NCI-H2196 (cell line): ENCODE results near the gene PARP11.
A peak's percentile ranks its signal among the peaks of the same experiment; 100 is the strongest.

Experiments
- DNase-seq: peaks from one replicate; lab custom pipeline; 2025; ENCODE audit not compliant: unreplicated experiment; lab: John Stamatoyannopoulos, UW

Gene PARP11, protein sequence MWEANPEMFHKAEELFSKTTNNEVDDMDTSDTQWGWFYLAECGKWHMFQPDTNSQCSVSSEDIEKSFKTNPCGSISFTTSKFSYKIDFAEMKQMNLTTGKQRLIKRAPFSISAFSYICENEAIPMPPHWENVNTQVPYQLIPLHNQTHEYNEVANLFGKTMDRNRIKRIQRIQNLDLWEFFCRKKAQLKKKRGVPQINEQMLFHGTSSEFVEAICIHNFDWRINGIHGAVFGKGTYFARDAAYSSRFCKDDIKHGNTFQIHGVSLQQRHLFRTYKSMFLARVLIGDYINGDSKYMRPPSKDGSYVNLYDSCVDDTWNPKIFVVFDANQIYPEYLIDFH

DNA sequence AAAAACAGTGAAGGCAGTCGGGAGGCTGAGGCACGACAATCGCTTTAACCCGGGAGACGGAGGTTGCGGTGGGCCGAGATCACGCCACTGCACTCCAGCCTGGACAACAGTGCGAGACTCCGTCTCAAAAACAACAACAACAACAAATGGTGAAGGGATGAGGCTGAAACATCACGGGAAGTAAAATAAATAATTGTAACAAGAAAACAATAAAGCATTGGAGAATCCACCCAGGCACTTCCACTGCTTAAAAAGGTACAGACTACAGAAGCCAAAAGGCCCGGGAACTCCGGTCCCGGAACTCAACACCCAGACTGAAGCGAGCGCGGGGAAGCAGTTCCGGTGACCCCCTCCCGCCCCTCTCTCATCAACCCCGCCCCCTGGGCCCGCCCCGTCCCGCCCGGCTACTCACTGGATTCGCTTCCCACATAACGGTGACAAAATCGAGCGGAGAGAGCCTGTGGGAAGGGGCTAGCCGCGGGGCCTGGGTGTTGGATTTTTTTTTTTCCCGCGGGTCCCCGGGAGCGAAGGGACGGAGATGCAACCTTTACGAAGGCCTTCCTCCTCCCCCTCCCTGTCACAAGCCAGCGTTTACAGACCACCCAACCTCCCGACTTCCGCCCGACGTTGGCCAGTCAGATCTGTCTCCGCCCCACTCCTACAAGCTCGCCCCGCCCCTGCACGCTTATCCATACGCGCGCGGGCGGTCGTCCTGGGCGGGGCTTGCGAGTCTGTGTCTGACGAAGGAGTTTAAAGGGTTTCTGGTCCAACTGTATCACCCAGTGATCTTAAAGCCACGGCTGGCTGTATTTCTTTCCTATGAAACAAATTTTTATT is at the start of gene PARP11:
PARP11 (minus strand) TSS at position 600 of the 837 bp plus-strand sequence; CDS start at position 430, 170 bp downstream.
- peak; percentile 84 for DNase-seq

DNA sequence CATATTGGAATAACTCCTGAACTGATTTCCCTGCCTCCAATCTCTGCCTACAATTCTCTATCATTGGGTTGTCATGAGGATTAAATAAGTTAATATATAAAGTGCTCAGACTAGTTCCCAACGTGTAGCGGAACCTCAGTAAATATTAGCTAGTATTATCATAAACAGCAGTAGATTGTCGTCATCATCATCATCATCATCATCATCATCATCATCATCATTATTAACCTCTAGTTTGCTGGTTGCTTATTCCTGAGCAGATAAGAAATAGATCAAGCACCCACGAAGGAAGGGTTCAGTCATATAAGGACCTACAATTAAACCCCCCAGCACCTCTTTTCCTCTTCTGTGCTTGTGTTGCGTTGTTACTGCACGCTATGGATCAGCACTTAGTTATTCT is 48.8 kb upstream of the PARP11 start:
- no peak for DNase-seq

DNA sequence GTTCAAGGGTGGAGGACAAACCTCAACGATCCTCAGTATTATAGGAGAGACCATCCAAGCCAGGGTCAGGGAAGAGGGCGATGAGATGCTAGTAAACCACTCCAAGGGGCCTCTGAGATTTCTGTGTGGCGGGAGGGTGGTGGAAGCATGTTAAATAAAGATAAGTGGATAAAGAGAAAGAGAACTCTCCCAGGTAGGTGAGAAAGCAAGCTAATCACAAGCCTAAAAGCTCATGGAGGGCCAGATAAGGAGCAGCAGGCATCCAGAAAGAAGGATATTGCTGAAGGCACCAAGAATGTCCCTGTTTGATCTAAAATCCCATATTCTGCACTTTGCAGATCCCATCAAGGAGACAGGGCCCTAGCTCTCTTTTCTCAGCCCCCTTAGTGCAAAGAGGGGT is 48.3 kb upstream of the PARP11 start:
- DNase-seq, result no peak

DNA sequence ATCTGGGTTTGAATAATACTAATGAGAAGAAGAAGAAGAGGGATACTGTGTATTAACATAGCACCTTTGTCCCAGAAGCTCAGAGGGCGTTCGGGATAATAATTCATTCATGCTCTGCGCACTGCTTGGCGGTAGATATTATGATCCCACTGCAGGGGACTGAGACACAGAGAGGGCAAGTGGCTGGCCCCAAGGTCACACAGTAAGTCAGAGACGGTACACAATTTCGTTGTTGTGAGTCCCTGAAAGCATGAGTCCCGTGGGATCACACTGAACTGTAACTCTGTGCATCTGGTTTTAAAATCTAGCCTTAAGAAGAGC is 47.9 kb upstream of the PARP11 start:
- no peak for DNase-seq

DNA sequence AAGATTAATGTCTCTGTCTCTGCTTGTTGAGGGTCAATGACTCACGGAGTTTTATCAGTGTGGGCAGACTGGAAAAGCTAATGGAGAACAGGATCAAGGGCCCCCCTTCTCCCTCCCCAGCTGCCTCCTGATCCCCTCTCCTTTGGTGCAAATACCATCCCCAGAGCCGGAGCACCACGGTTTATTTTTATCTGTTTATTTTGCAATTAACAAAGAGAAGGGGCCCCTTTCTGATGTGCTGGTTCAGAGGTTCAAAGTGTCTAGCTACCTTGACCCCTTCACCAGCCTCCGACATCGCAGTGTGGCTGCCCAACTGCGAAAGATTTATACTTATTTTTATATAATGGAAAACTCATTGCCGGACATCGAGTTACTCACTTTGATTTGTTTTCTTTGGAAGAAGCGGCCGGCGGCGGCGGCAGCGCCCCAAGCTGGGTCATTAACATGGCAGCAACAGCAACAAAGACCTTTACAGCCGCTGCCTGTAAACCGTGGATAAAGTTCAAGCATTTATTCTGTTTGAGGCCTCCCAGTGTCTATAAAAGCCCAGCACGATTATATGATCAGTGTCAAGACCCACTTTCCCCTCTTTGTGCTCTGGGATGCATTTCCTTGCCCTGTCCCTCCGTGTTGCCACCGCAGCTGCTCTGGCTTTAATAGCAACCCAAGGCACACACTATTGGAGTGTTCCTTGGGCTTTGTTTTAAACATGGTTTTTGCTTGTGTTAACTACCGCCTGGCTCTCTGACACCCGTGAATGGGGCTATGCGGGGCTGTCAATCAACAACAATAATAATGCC is 47.4 kb upstream of the PARP11 start:
- DNase-seq, result no peak

DNA sequence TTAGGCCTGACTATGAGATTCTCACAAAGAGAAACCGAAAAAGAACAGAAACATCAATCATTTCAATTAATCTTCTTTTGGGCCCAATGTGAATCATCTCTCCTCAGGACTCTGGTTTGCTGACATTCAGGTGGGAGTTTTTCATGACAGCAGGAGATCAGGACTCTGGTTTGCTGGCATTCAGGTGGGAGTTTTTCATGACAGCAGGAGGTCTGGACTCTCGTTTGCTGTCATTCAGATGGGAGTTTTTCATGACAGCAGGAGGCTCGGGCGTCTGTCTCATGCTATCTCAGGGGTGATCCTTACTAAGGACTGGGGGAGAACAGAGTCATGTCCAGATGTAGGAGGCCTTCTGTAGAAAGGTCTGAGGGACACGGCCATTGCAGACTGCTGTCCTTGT is 40.1 kb upstream of the PARP11 start:
- DNase-seq, result no peak

DNA sequence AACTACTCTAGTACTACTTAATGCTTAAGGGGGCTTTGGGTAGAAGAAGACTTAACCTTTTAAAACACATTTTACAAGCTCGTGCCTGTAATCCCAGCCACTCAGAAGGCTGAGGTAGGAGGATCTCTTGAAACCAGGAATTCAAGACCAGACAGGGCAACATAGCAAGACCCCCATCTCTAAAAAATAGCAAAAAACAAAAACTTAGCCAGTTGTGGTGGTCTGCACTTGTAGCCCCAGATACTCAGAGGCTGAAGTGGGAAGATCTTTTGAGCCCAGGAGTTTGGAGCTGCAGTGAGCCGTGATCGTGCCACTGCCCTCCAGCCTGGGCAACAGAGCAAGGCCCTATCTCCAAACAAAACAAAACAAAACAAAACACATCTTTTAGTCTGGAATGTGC is 39.7 kb upstream of the PARP11 start:
- no peak for DNase-seq

DNA sequence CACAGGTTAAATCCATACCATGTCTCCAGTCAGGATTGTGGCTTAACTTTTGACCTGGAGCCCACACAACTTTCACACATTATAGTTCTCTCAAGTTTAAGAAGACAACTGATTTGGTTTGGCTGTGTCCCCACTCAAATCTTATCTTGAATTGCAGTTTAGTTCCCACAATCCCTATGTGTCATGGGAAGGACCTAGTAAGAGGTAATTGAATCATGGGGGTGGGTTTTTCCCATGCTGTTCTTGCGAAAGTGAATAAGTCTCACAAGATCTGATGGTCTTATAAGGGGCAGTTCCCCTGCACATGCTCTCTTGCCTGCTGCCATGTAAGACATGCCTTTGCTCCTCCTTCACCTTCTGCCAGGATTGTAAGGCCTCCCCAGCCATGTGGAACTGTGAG is 38.2 kb upstream of the PARP11 start:
- DNase-seq, result no peak

DNA sequence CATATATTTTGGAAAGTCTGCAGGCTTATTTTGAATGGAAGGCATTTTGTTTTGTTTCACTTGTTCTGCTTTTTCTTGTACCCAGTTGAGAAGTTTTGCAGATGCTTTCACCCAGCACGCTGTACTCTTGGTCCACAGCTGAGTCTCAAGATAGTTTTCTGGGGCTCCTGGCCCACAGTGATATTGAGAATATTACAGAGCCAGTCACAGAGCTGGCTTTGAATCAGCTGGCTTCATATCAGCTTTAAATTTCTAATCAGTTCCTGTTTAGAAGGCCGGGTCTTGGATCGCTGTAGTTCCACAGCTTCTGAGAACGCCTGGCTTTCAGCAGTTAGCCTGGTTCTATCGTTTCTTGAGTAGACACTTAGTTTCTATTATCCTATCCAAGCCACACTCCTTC is 32.5 kb upstream of the PARP11 start:
- DNase-seq, result no peak

DNA sequence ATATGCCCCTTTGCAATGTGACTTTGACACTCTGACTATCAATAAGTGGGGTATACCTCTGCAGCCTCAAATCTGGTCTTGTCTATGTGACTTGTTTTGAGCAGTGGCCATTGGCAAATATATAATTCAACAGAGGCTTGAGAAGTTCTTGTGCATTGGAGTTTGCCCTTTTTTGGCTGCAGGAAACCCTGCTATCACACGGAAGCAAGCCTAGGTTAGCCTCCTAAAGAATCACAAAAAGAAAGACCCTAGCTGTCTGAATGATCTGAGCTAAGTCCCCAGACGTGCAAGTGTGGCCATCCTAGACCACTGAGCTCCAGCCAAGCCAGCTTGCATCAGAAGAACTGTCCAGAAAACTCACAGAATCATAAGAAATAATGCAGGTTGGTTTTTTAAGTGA is 31.8 kb upstream of the PARP11 start:
- no peak for DNase-seq

DNA sequence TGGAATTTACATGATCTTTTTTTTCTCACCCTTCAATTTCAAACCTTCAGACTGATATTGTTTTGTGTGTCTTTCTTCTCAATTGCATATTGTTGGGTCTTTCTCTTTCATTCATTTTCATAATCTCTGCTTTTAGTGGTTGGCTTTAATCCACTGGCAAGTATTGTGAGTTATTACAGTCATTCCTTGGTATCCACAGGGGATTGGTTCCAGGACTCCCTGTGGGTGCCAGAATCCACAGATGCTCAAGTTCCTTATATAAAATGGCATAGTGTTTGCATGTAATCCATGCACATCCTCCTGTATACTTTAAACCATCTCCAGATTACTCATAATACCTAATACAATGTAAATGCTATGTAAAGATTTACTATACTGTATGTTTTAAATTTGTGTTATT is 29.7 kb upstream of the PARP11 start:
- DNase-seq, result no peak

DNA sequence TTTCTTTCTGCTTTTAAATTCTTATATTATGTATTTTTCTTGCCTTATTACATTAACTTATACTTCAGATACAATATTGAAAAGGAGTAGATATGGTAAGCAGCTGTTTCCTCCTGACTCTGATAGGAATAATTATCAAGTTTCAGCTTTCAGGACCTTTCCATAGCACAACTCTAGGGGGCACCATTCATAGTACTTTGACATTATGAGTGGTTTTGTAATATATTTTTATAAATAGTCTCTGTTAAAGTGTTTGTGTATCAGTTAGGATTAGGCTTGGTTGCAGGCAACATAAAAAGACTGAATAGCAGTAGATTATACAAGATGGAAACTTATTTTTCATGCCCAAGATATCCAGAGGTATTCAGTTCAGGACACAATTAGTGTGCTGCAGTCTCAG is 27.9 kb upstream of the PARP11 start:
- DNase-seq, result no peak

DNA sequence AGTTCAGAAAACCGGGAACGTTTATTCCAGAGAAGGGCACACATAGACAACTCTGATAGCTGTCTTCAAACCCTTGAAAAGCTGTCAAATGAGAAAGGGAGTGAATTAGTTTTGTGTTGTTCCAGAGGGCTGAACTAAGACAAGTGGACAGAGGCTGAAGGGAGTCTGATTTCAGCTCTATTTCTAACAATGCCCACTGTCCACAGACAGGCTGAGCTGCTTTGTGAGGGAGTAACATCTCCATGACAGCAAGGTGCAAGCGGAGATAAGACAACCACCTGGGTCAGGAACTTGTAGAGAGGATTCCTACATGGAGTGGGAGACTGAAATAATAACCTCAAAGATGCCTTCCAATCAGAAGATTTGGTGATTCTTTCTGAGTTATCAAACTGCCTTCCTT is 25.6 kb upstream of the PARP11 start:
- no peak for DNase-seq

DNA sequence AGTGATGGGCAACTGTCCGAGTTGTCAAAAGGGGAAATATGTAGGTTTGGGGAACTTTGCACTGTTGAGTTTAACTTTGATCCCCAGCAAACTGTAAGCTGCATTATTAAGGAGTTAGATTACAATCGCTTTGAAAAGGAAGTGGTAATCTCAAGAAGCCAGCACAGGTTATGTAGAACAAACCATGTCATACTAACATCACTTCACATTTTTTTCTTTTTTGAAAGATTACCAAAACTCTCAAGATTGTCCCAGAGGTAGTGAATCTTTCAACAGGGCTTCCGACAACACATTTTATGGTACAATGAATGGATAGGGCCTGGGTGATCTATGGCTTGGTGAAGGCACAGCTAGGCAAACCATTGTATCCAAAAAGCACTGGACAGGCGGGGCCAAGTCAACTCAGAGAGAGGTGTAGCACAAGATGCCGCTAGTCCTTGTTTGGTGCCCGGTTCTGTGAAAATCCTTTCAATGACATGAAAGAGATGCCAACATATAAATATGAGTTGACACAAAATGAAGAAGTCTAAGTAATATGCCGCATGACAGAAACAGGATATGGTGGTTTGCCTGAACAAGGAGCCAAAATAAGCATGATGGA is 24.3 kb upstream of the PARP11 start:
- DNase-seq, result no peak

DNA sequence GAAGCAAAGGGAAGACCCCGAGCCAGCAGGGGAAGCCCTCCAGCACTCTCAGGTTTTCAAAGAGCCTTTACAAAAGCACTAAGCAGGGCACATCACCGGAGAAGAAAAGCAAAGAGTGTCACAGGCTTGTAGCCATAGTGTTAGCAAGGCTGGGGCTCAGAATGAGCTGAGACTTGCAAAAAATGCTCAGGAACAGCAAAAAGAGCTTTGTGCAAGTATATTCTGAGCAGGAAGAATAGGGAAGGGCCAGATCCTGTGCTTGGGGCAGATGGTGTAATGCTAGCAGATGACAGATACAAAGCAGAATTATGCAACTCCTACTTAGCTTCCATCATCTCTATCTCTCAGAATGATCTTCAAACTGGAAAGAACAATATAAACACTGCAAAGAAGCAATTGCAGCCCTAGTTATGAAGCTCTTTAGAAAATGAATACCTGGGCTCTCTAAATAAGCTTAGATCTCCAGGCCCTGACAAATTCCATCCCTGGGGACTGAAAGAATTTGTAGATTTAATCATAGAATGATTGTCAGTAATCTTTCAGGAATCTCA is 23.7 kb upstream of the PARP11 start:
- DNase-seq, result no peak

DNA sequence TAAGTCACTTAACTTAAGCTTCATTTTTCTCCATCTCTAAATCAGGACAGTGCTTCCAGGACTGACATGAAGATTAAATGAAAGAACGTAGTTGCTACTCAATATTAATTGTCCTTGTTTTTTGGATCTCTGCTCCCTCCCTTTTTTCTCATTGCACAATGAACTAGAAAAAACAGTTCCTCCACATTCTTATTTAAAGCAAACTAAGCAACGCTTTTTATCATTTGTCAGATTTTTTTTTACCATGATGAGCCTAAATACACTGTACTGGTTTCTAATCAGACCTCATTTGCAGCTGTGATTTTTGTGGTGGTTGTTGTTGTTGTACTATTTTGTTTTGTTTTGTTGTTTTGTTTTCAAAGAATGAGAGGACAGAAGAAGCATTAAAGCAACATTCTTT is 23.2 kb upstream of the PARP11 start:
- DNase-seq, result no peak

DNA sequence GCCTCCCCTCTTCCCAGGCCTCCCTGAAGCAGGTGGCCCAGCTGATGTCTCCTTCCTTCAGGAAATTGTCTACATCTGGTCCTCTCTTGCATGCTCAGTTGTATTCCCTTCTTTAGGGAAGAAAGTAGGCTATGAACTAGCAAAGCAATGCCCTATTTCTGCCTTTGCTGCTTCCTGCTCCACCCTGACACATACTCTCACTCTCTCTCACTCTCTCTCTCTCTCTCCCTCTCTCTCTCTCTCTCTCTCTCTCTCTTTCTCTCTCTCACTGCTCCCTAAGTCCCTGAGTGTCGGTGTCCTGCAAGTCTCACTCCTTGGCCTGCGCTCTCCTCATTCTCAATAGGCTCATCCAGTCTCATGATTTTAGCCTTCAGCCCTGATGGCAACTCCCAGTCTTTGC is 19.4 kb upstream of the PARP11 start:
- DNase-seq, result no peak

DNA sequence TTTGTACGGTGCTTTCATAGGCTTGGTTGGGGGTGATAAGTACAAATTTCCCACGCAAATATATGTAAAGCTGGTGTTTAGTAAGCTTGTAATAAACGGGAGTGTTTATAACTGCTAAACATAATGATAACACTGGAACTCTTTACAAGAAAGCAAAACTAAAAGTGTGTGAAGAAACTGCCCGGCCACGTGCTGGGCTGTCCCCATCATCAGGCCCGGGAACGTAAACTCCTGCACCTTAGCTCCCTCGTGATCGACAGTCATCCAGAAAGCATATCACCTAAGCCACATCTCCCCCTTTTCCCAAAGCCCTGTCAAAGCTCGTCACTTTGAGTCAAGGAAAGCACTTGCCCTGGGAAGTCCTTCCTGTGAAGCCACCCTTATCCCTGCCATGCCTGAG is 18.0 kb upstream of the PARP11 start:
- no peak for DNase-seq

DNA sequence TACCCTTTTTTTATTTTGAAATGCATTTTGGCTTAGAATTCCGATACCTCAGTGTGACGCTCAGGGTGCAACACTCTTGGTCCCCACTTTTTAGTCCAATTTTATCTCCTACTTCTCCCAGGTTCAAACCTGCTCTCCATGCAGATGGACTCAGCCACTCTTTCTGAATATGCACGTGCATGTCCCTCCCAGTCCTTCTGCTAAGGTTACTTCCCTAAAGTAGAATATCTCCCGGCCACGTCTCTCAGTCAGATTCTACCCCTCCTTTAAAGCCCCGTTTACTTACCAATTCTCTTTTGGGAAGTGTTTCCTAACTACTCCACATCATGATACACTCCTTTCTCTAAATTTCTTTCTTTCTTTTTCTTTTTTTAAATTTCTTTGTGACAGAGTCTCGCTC is 15.5 kb upstream of the PARP11 start:
- no peak for DNase-seq

DNA sequence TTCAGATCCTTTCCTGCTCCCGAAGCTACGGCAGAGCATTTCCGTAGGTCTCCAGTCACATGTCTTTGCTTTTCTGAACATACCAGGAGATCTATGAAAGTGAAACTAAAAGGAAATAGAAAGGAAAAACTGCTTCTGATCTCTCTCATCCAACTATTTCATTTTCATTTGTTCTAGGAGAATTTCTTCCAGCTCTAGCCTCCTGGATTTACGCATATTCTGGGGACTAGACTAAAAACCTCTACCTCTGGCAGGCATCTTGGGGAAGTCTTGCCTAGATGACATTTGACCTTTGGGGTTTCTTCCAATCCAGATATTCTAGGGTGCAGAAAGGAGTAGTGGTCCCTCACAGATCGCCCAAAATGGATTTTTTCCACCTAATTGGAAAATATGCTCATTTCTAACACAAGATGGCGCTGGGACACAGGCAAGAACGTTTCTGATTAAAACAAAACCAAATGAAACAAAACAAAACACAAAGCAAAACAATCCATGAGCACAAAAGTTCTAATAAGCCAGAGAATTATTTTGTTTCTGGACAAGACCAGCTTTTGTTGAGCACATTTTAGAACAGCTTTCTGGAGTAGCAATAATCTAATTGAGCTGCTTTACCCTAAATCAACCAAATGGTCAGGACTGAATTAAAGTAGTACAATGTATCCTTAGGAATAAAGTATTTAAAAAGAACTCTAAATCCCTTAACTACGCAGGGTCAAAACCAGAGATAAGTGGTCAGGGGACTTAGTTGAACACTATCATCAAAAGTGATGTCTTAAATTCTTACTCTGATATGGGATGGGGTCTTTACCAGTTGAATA is 12.3 kb upstream of the PARP11 start:
- peak; percentile 36 for DNase-seq
